HG03558 (cell line): Measurements from ENCODE around the gene SLC47A1.
"Not testable (repeated sequence)": the region's sequence is repeated elsewhere in the genome, so short reads cannot be mapped to it uniquely, and the experiment has no call there.

Source experiments
- ATAC-seq: cut with Tn5 transposase; IDR thresholded peaks from one replicate; pipeline ENCODE4 v1.9.1; 2021; ENCODE audit warnings: moderate number of reproducible peaks; ENCODE audit not compliant: unreplicated experiment; ENCODE audit errors: extremely low read depth

SLC47A1 gene, protein sequence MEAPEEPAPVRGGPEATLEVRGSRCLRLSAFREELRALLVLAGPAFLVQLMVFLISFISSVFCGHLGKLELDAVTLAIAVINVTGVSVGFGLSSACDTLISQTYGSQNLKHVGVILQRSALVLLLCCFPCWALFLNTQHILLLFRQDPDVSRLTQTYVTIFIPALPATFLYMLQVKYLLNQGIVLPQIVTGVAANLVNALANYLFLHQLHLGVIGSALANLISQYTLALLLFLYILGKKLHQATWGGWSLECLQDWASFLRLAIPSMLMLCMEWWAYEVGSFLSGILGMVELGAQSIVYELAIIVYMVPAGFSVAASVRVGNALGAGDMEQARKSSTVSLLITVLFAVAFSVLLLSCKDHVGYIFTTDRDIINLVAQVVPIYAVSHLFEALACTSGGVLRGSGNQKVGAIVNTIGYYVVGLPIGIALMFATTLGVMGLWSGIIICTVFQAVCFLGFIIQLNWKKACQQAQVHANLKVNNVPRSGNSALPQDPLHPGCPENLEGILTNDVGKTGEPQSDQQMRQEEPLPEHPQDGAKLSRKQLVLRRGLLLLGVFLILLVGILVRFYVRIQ

DNA sequence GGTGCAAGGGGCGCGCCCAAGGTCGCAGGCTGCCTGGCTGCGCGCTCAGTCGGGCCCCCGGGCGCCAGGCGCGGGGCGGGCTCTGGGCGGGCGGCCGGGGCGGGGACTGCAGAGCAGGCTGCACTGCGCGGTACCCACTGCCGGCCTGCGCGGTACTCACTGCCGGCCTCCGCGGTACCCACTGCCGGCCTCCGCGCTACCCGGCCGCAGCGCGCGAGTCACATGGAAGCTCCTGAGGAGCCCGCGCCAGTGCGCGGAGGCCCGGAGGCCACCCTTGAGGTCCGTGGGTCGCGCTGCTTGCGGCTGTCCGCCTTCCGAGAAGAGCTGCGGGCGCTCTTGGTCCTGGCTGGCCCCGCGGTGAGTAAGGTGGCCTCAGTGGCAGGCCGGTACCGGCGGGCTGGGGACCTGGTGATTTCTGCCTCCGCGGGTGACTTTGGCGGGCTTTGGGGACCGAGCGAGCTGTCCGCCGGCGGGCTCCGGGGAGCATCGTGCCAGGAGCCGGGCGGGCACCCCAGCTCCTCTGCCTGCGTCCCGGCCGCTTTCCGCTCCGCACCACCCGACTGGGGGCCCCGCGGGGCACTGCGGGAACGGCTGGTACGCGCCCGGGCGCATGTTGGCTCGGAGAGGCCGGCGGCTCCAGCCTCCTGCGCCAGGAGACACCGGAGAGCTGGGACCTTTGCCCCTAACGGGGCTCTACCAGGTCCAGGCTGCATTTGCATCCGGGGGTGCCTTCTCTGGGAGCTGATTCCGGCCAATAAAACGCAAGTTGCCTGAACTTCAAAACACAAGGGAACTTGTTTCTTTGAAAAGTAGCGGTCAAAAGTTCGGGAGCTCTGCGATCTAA, at the start of gene SLC47A1:
SLC47A1 (plus strand) TSS at position 137 of the 844 bp plus-strand sequence; CDS start at position 223, 86 bp downstream.
- ATAC-seq, result no peak

DNA sequence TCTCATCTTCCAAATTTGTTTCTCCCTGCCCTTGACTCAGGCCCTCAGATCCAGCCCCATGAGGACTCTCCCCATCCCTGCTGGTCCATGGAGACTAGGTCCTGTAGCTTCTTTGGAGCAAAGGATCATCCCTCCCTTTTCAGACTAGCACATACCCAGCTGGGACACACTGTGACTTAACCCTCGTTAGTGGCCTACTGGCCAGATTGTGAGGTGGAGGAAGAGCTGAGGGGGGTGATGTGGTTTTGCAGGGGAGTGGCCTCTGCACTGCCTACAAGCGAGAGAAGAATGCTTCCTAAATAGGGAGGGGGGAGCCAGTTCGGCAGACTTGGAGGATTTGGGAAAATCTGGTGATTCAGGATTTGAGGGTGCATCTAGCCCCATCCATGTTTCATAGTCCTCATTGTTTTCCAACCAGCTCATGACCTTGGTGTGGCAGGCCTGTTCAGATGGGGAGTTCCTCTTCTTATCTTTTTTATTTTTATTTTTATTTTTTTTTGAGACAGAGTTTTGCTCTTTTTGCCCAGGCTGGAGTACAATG, 47.8 kb upstream of the SLC47A1 start:
- no peak for ATAC-seq

DNA sequence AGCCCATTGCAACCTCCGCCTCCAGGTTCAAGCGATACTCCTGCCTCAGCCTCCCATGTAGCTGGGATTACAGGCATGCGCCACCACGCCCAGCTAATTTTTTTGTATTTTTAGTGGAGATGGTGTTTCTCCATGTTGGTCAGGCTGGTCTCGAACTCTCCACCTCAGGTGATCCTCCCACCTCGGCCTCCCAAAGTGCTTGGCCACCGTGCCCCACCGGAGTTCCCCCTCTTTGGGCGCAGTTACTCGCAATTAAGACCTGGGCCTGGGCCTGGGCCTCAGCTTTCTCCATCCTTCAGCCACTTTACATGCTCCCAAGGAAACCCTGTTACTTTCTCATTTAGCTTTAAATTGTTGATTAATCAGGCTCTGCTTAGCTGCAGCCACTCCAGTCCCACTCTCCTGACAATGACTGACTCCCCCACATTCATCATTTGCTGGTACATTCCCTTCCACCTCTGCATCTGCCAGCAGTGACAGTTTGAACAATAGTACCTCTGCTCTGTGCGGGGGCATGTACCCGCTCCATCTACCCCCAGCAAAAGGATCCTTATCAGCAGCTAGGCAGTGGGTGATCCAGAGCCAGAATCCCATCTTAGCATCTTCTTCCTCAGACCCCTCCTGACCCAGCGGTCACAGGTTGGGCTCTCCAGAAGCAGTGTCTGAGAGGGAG, 47.2 kb upstream of the SLC47A1 start:
- ATAC-seq, result no peak

GRCh38 chr17:19487024-19487600, 46.5 kb upstream of the SLC47A1 start:
- no peak for ATAC-seq

- ATAC-seq, result no peak
Observed at GRCh38 chr17:19492141-19492540, 41.5 kb upstream of the SLC47A1 start.

DNA sequence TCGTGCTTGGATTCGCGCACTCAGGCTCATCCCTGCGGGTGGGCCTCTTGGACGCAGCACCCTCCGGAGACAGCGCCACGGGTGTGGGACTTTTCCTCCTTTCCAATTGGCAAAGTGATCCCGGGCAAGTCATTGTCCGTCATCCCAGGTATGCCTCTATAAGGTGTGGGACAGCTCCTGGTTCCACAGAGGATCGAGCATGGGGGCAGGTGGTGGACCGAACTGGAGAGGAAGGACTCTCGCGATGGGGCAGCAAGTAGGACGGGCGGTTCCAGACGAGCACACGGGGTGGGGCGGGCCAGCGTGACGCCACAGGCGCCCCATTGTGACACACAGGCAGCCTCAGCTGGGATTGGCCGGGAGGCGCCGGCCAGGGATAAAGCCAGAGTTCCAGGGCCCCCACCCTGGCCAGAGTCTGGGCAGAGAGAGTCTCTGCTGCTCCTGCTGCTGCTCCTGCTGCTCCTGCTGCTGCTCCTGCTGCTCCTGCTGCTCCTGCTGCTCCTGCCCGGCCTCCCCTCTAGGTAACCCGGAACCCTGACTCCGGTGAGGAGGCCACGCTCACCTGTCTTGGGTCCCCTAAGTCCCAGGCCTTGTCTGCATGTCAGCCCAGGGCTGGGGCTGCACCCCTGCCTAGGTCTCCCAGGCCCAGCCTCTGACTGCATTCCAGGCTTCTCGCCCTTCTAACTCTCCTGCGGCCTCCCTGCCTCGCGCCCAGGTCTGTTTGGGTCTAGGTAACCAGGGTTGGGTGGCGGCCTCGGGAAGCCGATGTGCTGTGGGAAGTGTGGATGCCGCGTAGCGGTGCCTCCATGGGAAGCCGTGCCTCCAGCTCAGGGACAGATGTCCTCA, 38.5 kb upstream of the SLC47A1 start:
- ATAC-seq, result no peak

GRCh38 chr17:19495828-19496528, 37.7 kb upstream of the SLC47A1 start:
- ATAC-seq, result no peak

GRCh38 chr17:19497624-19498023, 36.0 kb upstream of the SLC47A1 start:
- no peak for ATAC-seq

DNA sequence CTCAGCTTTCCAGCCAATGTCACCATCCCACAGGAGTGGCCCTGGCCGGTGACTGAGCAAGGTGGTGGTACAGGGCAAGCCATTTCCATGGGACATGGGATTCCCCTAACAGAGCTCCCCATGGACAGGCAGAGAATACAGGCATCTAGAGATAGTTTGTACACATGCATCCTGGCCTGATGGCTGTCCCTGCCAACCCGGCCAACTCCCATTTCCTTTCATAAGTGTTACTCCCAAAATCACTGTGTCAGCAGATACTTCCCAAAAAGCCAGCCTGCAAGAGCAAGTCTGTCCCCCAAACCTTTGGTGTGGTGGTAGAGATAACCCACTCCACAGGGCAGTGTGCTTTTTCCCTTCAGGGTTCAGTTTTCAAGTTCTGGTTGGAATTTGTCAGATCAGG, 32.4 kb upstream of the SLC47A1 start:
- ATAC-seq, result no peak

DNA sequence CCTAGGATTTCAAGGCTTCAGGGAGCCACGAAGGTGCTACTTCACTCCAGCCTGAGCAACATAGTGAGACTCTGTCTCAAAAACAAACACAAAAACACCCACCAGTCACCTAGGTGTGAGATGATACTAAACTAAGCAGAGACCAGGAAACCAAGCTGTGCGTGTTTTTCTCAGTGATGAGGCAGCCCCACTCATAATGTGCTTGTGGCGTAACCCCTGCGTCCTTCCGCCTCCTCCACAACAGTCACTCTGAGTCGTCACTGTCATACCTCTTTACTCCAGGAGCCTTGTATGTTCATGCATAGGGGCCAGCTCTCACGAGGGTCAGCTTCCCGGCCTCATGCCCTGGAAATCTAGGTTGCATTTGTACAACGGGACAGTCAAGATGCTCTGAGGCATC, 31.1 kb upstream of the SLC47A1 start:
- no peak for ATAC-seq

DNA sequence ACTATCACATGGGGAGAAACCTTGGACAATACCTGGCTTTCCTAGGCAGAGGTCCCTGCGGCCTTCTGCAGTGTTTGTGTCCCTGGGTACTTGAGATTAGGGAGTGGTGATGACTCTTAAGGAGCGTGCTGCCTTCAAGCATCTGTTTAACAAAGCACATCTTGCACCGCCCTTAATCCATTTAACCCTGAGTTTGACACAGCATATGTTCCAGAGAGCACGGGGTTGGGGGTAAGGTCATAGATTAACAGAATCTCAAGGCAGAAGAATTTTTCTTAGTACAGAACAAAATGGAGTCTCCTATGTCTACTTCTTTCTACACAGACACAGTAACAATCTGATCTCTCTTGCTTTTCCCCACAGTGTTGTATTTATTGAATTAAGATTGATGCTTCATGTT, 28.1 kb upstream of the SLC47A1 start:
- not testable (repeated sequence) for ATAC-seq

DNA sequence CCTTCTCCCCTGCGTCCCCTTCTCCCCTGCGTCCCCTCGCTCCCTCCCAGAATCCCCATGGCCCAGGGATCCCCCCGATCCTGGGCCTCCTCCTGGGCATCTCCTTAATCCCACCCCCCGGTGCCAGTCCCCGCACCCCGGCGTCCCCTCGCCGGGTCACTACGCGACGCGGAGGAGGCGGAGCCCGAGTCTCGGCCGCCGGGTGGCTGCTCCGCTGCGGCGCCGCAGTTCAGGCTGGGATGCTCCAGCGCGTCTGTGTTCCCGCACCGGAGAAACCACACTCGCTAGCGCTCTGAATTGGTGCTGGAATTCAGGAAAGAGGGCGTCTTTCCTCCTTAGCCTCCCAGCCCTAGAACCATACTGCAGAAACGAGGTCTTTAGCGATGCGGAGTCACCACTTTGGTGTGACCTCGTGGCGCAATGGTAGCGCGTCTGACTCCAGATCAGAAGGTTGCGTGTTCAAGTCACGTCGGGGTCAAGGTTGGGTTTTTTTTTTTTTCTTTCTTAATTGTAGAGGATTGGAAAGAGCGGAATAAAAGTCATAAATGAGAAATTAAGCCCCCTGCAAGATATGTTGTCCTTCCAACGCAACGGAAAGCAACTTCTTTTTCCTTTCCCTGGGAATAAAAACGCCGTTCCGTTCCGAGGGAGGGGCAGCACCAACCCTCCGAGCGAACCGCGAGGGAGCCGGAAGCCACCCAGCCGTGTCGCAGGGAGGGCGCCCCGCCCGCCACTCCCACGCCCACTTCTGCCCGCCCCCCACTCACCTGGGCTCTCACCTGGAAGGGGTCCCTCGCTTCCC, 25.7 kb upstream of the SLC47A1 start:
- no peak for ATAC-seq

DNA sequence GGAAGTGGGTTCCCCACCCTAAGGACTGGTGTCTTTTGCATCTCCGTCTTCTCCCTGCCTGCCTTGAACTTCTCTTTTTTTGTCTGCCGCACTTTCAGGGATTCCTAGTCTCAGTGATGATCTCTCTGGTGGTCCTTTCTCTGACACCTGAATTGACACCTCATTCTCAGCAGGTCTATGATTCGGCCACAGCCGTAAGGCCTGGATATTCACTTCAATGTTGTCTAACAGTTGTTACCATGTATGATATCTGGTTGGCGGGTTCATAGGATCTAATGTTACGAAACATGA, 25.1 kb upstream of the SLC47A1 start:
- no peak for ATAC-seq

DNA sequence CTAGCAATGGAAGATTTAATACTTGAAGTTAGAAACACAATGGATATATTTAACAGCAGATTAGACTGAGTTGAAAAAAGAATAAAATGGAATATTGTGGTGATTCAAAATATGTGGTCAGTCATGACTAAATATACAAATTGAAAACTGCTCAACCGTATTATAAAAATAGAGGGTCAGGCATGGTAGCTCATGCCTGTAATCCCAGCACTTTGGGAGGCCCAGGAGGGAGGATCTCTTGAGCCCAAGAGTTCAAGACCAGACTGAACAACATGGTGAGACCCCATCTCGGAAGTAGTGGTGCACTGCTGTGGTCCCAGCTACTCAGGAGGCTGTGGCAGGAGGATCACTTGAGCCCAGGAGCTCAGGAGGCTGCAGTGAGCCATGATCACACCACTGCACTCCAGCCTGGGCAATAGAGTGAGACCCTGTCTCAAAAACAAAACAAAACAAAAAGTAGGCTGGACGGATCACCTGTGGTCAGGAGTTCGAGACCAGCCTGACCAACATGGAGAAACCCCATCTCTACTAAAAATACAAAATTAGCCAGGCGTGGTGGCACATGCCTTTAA, 24.3 kb upstream of the SLC47A1 start:
- ATAC-seq, result not testable (repeated sequence)

DNA sequence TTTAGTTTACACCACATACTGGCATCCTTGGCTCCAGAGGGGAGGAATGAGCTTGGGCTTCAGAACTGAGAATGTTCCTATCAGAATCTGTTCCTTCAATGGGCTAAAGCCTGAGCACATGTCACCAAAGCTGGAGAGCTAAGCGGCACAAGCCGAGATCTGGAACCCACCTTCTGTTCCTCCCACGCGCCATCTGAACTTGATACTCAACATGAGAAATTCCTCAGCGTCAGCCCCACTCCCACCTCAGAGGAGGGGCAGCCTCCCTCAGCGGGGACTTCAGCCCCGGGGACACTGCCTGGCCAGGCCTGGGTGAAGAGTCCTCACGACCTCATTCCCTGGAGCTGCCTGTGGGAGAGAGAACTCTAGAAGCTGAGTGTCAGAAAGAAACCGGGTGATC, 22.8 kb upstream of the SLC47A1 start:
- no peak for ATAC-seq

DNA sequence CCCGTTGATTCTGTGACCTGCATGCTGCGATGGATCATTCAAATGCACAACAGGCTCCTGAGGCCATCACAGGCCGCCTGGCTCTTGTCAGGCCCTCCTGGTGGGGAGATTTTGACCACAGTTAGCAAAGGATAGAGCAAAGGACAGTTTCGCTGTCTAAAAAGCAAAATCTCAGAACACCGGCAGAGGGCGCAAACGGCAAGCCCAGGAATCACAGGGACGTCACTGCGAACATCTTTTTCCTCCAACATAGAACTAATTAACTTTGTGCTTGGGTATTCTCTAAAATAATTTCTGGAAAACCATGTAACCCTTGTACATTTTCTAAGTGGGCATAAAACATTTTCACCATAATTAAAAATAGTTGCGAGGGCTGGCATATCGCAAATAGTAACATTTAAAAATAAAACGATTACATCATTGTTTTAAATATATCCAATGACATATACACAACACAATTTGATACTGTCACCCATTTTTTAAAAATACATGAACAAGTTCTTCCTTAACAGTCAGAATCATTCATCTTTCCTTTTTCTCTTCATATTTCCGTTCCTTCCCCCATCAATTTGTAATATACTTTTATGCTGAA, 19.7 kb upstream of the SLC47A1 start:
- ATAC-seq, result no peak

DNA sequence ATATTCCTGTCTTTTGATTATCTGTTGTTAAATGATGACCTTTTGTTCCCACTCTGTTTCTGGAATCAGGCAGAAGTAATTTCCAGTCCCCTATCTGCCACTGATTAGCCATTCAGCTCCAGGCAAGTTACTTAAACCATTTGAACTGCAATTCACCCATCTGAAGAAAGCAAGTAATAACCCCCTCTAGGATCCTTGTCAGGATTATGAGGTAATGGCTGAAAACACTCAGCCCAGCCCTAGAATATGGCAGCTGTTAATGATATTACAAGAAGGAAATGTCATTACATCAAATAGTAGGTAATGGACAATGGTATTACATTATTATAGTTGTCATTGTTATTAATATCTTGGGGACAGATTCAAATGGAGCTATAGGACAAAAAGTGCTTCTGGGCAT, 16.0 kb upstream of the SLC47A1 start:
- ATAC-seq, result no peak
